Common myeloid progenitor, CD34-positive (primary cell): ENCODE data around the gene FANCD2OS.
"Not testable (repeated sequence)": the region's sequence is repeated elsewhere in the genome, so short reads cannot be mapped to it uniquely, and the experiment has no call there.

Experiments
- CTCF ChIA-PET: fragments of 350-600 bp; sonication (Branson Sonifier 250); formaldehyde crosslinking; loops from one replicate; lab custom pipeline; 2021; ENCODE audit warnings: antibody characterized with exemption; lab: Charles Lee
- POLR2A ChIA-PET: fragments of 350-600 bp; sonication (Branson Sonifier 250); formaldehyde crosslinking; loops from one replicate; lab custom pipeline; 2021; ENCODE audit warnings: antibody characterized with exemption; lab: Charles Lee
- DNase-seq, 3 donors: peaks; one replicate each; pipeline versions ENCODE4 v3.0.0 to v3.0.0-alpha.2; 2013
- H3K27ac ChIP-seq, 2 experiments: 1 replicate in 1 of 2; 2 replicates in 1 of 2; pipeline ENCODE4 v1.7.0; 2013; ENCODE audit warnings: inconsistent platforms in 2 of 2, low read length in 2 of 2, mild to moderate bottlenecking in 2 of 2, low read depth in 1 of 2, moderate library complexity in 1 of 2; ENCODE audit not compliant: severe bottlenecking in 2 of 2, insufficient read depth in 1 of 2, poor library complexity in 1 of 2
- H3K27me3 ChIP-seq, 5 experiments: replicated peaks in 2 of 5; 1 replicate in 3 of 5; 2 replicates in 2 of 5; pipeline versions ENCODE4 v1.6.1 to v1.7.0; 2013; ENCODE audit warnings: low read length in 4 of 5, mild to moderate bottlenecking in 2 of 5, moderate library complexity in 2 of 5, inconsistent platforms in 1 of 5; ENCODE audit not compliant: insufficient read depth in 5 of 5, control insufficient read depth in 4 of 5
- H3K36me3 ChIP-seq, 4 experiments: 1 replicate in 2 of 4; 2 replicates in 2 of 4; pipeline versions ENCODE4 v1.6.1 to v1.7.0; 2013; ENCODE audit warnings: low read length in 3 of 4, control low read depth in 1 of 4, mild to moderate bottlenecking in 1 of 4; ENCODE audit not compliant: control insufficient read depth in 4 of 4, insufficient read depth in 4 of 4
- H3K4me1 ChIP-seq, 4 experiments: 1 replicate in 3 of 4; 2 replicates in 1 of 4; pipeline versions ENCODE4 v1.6.1 to v1.7.1; 2013; ENCODE audit warnings: low read length in 3 of 4, mild to moderate bottlenecking in 3 of 4, control low read depth in 1 of 4, inconsistent platforms in 1 of 4, moderate library complexity in 1 of 4; ENCODE audit not compliant: control insufficient read depth in 4 of 4, insufficient read depth in 4 of 4; ENCODE audit errors: control extremely low read depth in 1 of 4
- H3K4me3 ChIP-seq, 7 experiments: 1 replicate in 4 of 7; 2 replicates in 3 of 7; pipeline versions ENCODE4 v1.5.1 to v1.7.0; 2013; ENCODE audit warnings: mild to moderate bottlenecking in 7 of 7, low read length in 6 of 7, moderate library complexity in 6 of 7, inconsistent platforms in 2 of 7, low read depth in 2 of 7, control low read depth in 1 of 7; ENCODE audit not compliant: insufficient read depth in 4 of 7, control insufficient read depth in 1 of 7; ENCODE audit errors: extremely low read depth in 1 of 7
- H3K9me3 ChIP-seq, 5 experiments: 1 replicate in 4 of 5; 2 replicates in 1 of 5; pipeline versions ENCODE4 v1.6.1 to v1.7.1; 2013; ENCODE audit warnings: low read length in 4 of 5, mild to moderate bottlenecking in 2 of 5, inconsistent platforms in 1 of 5, low read depth in 1 of 5, moderate library complexity in 1 of 5; ENCODE audit not compliant: control insufficient read depth in 4 of 5, insufficient read depth in 2 of 5; ENCODE audit errors: control extremely low read depth in 1 of 5
- WGBS: methylation state at CpG from one replicate; pipeline ENCODE4 v1.1.5; 2013; ENCODE audit not compliant: insufficient coverage; 5-methylcytosine and 5-hydroxymethylcytosine counted together

Gene FANCD2OS

DNA sequence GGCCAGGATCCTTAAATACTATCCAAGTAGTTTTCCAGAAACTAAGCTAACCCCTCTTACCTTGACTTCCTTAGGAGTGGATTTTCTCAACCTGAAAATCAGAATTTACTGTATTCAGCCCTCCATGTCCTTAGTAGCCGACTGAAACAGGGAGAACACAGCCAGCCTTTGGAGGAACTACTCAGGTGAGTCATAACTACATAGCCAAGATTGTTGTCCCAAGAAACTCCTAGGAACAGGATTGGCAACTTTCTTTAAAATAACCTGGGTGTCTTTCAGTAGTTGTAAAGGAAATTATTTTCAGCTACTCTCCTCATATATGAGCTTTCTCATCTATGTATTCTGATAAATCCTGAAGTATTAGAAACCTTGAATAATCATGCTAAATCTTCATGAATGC is 22.3 kb downstream of the FANCD2OS start:
- Histone ChIP-seq H3K9me3 (no peaks in the 10 kb centered on the region), H3K27ac (no peak overlapping the region), H3K27me3 (no peaks in the 10 kb centered on the region), H3K4me3 (no peak overlapping the region), H3K4me1 (no peaks in the 10 kb centered on the region), H3K36me3 (peaks cover 22 to 76% (median 45%) of the 10 kb centered on the region in 4 experiments)
- ChIA-PET POLR2A (no interaction called here), CTCF (interaction anchor here (1.1 kb wide), 1 partner anchor 133 kb away, joined by 3 read pairs; no protein-coding TSS in a partner anchor)
- 100% methylated on average over 1 of the region's 1 CpG for WGBS
- DNase-seq, result no peak

DNA sequence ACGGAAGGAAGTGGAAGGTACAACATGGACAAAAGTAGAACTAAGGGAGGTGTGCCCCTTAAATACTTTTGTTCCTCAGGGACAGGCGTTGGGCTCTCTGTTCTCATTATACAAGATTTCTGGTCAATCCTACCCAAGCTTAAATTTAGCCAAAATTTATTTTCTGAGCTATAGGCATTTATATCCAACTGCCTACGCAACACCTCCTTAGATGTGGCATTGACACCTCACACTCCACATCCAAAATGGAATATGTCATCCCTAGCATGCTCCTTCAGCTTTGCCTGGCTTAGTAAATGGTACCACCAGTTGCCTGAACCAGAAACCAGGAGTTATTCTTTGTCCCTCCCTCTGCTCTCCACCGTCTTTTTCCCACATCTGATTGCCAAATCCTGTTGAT is 26.2 kb downstream of the FANCD2OS start:
- H3K27ac ChIP-seq, result no peak overlapping the region
- 95% methylated on average over 3 of the region's 4 CpGs for WGBS
- no peaks in the 10 kb centered on the region for H3K9me3 ChIP-seq
- H3K4me1 ChIP-seq, result no peaks in the 10 kb centered on the region
- H3K36me3 ChIP-seq, result peaks cover 20 to 63% (median 39%) of the 10 kb centered on the region in 4 experiments
- DNase-seq, result no peak
- H3K27me3 ChIP-seq, result no peaks in the 10 kb centered on the region
- CTCF ChIA-PET, result no interaction called here
- H3K4me3 ChIP-seq, result no peak overlapping the region
- POLR2A ChIA-PET, result interaction anchor here (0.6 kb wide), 1 partner anchor 24 kb away, joined by 3 read pairs; no protein-coding TSS in a partner anchor

- ChIA-PET CTCF (interaction anchor here (0.8 kb wide), 1 partner anchor 293 kb away, joined by 3 read pairs; no protein-coding TSS in a partner anchor), POLR2A (no interaction called here)
- no peak overlapping the region for H3K27ac ChIP-seq
- H3K27me3 ChIP-seq, result no peaks in the 10 kb centered on the region
- no peaks in the 10 kb centered on the region for H3K9me3 ChIP-seq
- no peak overlapping the region for H3K4me3 ChIP-seq
- DNase-seq, result no peak
- H3K4me1 ChIP-seq, result no peaks in the 10 kb centered on the region
- peaks cover 3 to 35% (median 15%) of the 10 kb centered on the region in 4 experiments for H3K36me3 ChIP-seq
Observed at GRCh38 chr3:10074666-10075065, 33.4 kb downstream of the FANCD2OS start.

DNA sequence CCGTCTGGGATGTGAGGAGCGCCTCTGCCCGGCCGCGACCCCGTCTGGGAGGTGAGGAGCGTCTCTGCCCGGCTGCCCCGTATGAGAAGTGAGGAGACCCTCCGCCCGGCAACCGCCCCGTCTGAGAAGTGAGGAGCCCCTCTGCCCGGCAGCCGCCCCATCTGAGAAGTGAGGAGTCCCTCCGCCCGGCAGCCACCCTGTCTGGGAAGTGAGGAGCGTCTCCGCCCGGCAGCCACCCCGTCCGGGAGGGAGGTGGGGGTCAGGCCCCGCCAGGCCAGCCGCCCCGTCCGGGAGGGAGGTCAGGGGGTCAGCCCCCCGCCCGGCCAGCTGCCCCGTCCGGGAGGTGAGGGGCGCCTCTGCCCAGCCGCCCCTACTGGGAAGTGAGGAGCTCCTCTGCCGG is 38.0 kb downstream of the FANCD2OS start:
- DNase-seq, CTCF ChIA-PET, H3K4me3 ChIP-seq, POLR2A ChIA-PET, H3K27me3 ChIP-seq, H3K4me1 ChIP-seq, H3K9me3 ChIP-seq, H3K27ac ChIP-seq: not testable (repeated sequence)
- WGBS, result 100% methylated on average over 12 of the region's 33 CpGs
- peaks cover 7 to 30% (median 21%) of the 10 kb centered on the region in 4 experiments for H3K36me3 ChIP-seq

DNA sequence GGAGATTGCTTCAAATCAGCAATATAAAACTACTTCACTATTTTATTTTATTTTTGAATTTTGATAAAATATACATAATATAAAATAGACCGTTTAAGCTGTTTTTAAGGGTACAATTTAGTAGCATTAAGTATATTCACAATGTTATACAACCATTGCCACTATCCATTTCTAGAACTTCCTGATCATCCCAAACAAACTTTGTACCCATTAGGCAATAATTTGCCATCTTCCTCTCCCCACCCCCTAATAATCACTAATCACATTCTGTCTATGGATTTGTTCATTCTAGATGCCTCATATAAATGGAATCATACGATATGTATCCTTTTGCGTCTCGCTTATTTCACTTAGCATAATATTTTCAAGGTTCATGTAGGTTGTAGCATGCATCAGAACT is 53.0 kb downstream of the FANCD2OS start:
- Histone ChIP-seq H3K4me1 (no peaks in the 10 kb centered on the region), H3K4me3 (no peak overlapping the region), H3K27ac (no peak overlapping the region), H3K9me3 (no peaks in the 10 kb centered on the region), H3K27me3 (no peaks in the 10 kb centered on the region), H3K36me3 (peaks cover 0 to 7% (median 3%) of the 10 kb centered on the region in 4 experiments)
- WGBS, result no CpG with 5 or more reads among the region's 4 CpGs
- POLR2A ChIA-PET, result no interaction called here
- CTCF ChIA-PET, result interaction anchor here (0.8 kb wide), 1 partner anchor 13 kb away, joined by 3 read pairs; no protein-coding TSS in a partner anchor
- DNase-seq, result no peak
